Ascending aorta (tissue), 2 donors: ENCODE measurements around the gene SREBF2. TPM values are rescaled to one million over a fixed set of nuclear protein-coding genes. Genes with fewer than 3 reads are reported as not detected.

Experiments
- DNase-seq, 2 donors: peaks; one replicate each; pipeline ENCODE4 v3.0.0-alpha.2; 2019; ENCODE audit warnings: low spot score in 2 of 2
- H3K27ac ChIP-seq, 2 donors: fragments of 200-600 bp; sonication (generic); one replicate each; pipeline ENCODE4 v1.5.1; 2016 to 2017; ENCODE audit warnings: mild to moderate bottlenecking in 1 of 2
- H3K27me3 ChIP-seq: fragments of 200-600 bp; sonication (generic); one replicate; pipeline ENCODE4 v1.5.1; 2017
- H3K36me3 ChIP-seq, 2 donors: fragments of 200-600 bp; sonication (generic); one replicate each; pipeline ENCODE4 v1.5.1; 2016
- H3K4me1 ChIP-seq, 2 donors: fragments of 200-600 bp; sonication (generic); one replicate each; pipeline ENCODE4 v1.5.1; 2016 to 2017; ENCODE audit warnings: mild to moderate bottlenecking in 1 of 2
- H3K4me3 ChIP-seq, 2 donors: fragments of 200-600 bp; sonication (generic); one replicate each; pipeline ENCODE4 v1.5.1; 2016 to 2017; ENCODE audit warnings: mild to moderate bottlenecking in 1 of 2
- H3K9me3 ChIP-seq, 2 donors: fragments of 200-600 bp; sonication (generic); one replicate each; pipeline ENCODE4 v1.5.1; 2016
- intact Hi-C: fragments of 100-400 bp; cut with DNase I; formaldehyde crosslinking; loops from one replicate; pipeline ENCODE4 v1.15.1; 2023
- total RNA-seq: library from RNA; depleted of rRNA; stranded (reverse); fragments of >200 nt; gene quantifications from one replicate; pipeline ENCODE4 v1.1.0, GENCODE V29; 2016
- TF ChIP-seq, protein P1 (sequence below), 3 experiments: fragments of 200-600 bp in 2 of 3; fragments of 450-650 bp in 1 of 3; sonication (generic) in 2 of 3; IDR thresholded peaks; one replicate each; pipeline ENCODE4 v1.5.1; 2016 to 2019; ENCODE audit warnings: antibody characterized with exemption in 3 of 3, mild to moderate bottlenecking in 1 of 3, moderate library complexity in 1 of 3

SREBF2 gene
- total RNA-seq, 1 donor from 2014 or later = 46.1 TPM

DNA sequence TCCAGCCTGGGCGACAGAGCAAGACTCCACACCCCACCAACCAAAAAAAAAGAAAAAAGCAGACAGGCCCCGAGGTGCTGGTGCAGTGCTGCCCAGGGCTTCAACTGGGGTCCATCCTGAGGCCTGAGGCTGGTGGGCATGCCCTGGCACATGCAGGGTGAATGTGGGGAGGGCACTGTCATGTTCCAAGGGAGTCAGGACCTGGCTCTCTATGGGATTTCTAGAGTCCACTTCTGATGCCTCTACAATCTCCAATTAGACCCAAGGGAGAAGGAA, 103.9 kb downstream of the SREBF2 start:
- no peak for DNase-seq
- intact Hi-C loops = no loop called here
- no peak overlapping the region for H3K27ac ChIP-seq
- H3K4me1 ChIP-seq = peaks cover 0 to 4% of the 10 kb centered on the region in 2 donors
- TF ChIP-seq, protein P1, sequence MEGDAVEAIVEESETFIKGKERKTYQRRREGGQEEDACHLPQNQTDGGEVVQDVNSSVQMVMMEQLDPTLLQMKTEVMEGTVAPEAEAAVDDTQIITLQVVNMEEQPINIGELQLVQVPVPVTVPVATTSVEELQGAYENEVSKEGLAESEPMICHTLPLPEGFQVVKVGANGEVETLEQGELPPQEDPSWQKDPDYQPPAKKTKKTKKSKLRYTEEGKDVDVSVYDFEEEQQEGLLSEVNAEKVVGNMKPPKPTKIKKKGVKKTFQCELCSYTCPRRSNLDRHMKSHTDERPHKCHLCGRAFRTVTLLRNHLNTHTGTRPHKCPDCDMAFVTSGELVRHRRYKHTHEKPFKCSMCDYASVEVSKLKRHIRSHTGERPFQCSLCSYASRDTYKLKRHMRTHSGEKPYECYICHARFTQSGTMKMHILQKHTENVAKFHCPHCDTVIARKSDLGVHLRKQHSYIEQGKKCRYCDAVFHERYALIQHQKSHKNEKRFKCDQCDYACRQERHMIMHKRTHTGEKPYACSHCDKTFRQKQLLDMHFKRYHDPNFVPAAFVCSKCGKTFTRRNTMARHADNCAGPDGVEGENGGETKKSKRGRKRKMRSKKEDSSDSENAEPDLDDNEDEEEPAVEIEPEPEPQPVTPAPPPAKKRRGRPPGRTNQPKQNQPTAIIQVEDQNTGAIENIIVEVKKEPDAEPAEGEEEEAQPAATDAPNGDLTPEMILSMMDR (IDR thresholded peaks at IDR 0.05) = no peak
- no peaks in the 10 kb centered on the region for H3K36me3 ChIP-seq
- no peaks in the 10 kb centered on the region for H3K27me3 ChIP-seq
- H3K4me3 ChIP-seq = no peak overlapping the region
- H3K9me3 ChIP-seq = no peaks in the 10 kb centered on the region

- TF ChIP-seq, protein P1 (IDR thresholded peaks at IDR 0.05) = no peak
- DNase-seq = peak; percentile 67 to 78
- Histone ChIP-seq H3K27ac (peak overlapping the region; percentile 52 to 66), H3K27me3 (no peaks in the 10 kb centered on the region), H3K9me3 (no peaks in the 10 kb centered on the region), H3K36me3 (no peaks in the 10 kb centered on the region), H3K4me1 (peaks cover 0 to 4% of the 10 kb centered on the region in 2 donors), H3K4me3 (no peak overlapping the region)
- intact Hi-C loops = loop anchor here (2.0 kb wide), 1 partner anchor 117 kb away; no protein-coding TSS in a partner anchor
These were observed 107.3 kb downstream of the SREBF2 start for GRCh38 chr22:41939981-41940831.

GRCh38 chr22:41940832-41941765, 108.2 kb downstream of the SREBF2 start:
- H3K9me3 ChIP-seq = no peaks in the 10 kb centered on the region
- H3K27ac ChIP-seq = peak overlapping the region; percentile 52 to 66
- H3K27me3 ChIP-seq = no peaks in the 10 kb centered on the region
- TF ChIP-seq, protein P1 (IDR thresholded peaks at IDR 0.05) = peak; percentile 92 to 96 (median 93)
- intact Hi-C loops = loop anchor here (1.0 to 2.0 kb wide), 3 partner anchors 118 to 244 kb away; no protein-coding TSS in a partner anchor
- H3K4me1 ChIP-seq = peaks cover 0 to 7% of the 10 kb centered on the region in 2 donors
- H3K36me3 ChIP-seq = no peaks in the 10 kb centered on the region
- DNase-seq = peak; percentile 50 to 92
- H3K4me3 ChIP-seq = no peak overlapping the region

DNA sequence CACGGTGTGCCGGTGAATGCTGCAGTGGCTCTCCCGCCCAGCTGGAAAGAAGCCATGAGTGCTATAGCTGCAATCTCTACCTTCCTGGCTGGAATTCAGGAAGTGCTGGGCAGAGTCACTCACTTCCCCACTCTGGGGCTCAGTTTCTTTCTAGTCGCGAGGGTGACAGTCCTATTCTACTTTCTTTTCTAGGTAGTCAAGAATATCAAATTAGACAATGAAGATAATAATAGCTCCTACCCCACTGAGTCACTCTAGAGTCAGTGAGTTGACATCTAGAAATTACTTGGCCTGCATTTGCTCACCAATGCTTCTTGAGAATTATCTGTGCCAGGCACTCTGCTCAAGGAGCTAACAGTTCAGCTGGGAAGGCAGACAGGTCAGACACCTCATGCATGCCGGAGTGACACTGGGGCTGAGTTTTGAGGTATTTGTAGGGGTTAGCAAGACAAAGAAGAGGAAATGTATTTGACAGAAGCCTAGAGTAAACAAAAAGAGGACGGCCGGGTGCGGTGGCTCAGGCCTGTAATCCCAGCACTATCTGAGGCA, 110.8 kb downstream of the SREBF2 start:
- intact Hi-C loops = no loop called here

More for the DNA sequence above, 110.8 kb downstream of the SREBF2 start:
- no peak for DNase-seq
- Histone ChIP-seq H3K27me3 (no peaks in the 10 kb centered on the region), H3K27ac (no peak overlapping the region), H3K4me3 (no peak overlapping the region), H3K9me3 (no peaks in the 10 kb centered on the region), H3K36me3 (no peaks in the 10 kb centered on the region), H3K4me1 (peaks cover 0 to 11% of the 10 kb centered on the region in 2 donors)
- TF ChIP-seq, protein P1 (IDR thresholded peaks at IDR 0.05) = no peak
